Gastrocnemius medialis (tissue), 4 donors: Measurements from ENCODE around the gene SMC1B.

Experiments used
- POLR2A ChIP-seq, 2 donors: fragments of 450-650 bp; IDR thresholded peaks; one replicate each; pipeline ENCODE4 v1.6.1; 2017; ENCODE audit warnings: antibody characterized with exemption in 2 of 2, mild to moderate bottlenecking in 2 of 2, moderate library complexity in 2 of 2
- TF ChIP-seq, protein P1 (sequence below), 5 experiments: fragments of 450-650 bp in 3 of 5; fragments of 200-600 bp in 2 of 5; sonication (generic) in 2 of 5; IDR thresholded peaks in 4 of 5; conservative IDR thresholded peaks in 1 of 5; 1 replicate in 4 of 5; 2 replicates in 1 of 5; pipeline ENCODE4 v1.5.1; 2016 to 2019; ENCODE audit warnings: antibody characterized with exemption in 5 of 5, mild to moderate bottlenecking in 3 of 5, moderate library complexity in 3 of 5

DNA sequence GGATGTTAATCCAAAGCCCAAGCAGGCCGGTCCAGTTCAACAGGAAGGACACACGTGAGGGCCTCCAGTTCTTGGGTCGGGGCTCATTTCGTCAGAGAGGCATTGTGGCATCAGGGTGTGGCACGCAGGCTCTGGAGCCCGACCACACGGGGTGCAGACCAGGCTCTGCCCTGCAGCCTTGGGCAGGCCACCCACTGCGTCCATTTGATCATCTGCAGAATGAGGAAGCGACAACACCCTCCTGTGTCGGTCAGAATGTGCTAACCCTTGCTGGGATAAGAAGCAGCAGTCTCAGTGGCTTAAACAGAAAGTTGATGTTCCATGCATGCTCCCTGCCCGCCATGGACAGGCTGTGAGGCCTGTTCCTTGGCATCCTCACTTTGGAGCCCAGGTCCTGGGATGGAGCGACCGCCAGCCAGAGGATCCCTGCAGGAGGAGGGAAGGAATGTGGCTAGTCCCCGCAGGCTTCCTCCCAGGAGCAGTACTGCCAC, 10.9 kb upstream of the SMC1B start:
- TF ChIP-seq, protein P1, sequence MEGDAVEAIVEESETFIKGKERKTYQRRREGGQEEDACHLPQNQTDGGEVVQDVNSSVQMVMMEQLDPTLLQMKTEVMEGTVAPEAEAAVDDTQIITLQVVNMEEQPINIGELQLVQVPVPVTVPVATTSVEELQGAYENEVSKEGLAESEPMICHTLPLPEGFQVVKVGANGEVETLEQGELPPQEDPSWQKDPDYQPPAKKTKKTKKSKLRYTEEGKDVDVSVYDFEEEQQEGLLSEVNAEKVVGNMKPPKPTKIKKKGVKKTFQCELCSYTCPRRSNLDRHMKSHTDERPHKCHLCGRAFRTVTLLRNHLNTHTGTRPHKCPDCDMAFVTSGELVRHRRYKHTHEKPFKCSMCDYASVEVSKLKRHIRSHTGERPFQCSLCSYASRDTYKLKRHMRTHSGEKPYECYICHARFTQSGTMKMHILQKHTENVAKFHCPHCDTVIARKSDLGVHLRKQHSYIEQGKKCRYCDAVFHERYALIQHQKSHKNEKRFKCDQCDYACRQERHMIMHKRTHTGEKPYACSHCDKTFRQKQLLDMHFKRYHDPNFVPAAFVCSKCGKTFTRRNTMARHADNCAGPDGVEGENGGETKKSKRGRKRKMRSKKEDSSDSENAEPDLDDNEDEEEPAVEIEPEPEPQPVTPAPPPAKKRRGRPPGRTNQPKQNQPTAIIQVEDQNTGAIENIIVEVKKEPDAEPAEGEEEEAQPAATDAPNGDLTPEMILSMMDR (IDR thresholded peaks at IDR 0.05 in 4 of 5, conservative IDR thresholded peaks at IDR 0.05 in 1 of 5) = no peak
- no peak for TF ChIP-seq POLR2A (IDR thresholded peaks at IDR 0.05)
